ENCODE measurements around the gene GPR132.

GRCh38 chr14:105006831-105007592 is 58.2 kb downstream of the GPR132 start:
- TF ChIP-seq MAX (IDR thresholded peaks at IDR 0.05) (no peak), CTCF (IDR thresholded peaks at IDR 0.05) (no peak), HDAC2 (IDR thresholded peaks at IDR 0.05) (no peak), ZFP36 (IDR thresholded peaks at IDR 0.05; ENCODE audit: borderline replicate concordance, partially characterized antibody) (no peak), ESRRA (IDR thresholded peaks at IDR 0.05; ENCODE audit: borderline replicate concordance, low read length) (no peak), RCOR1 (IDR thresholded peaks at IDR 0.05; ENCODE audit: low read depth, low read length) (no peak), MAFK (IDR thresholded peaks at IDR 0.05; ENCODE audit: partially characterized antibody) (no peak)

All from A549 (cell line).